GM23338 (cell line): ENCODE results near the gene RBPJ. TPM values are rescaled to one million over a fixed set of nuclear protein-coding genes. Genes with fewer than 3 reads are reported as not detected.

Experiments used
- ATAC-seq: fragments of 200-7000 bp; cut with Tn5 transposase; 3 replicates; pipeline ENCODE4 v1.9.1; 2020
- DNase-seq: peaks from one replicate; pipeline ENCODE4 v3.0.0-alpha.2; 2015; ENCODE audit warnings: low spot score
- H2AFZ ChIP-seq: fragments of 200-600 bp; sonication (generic); 2 replicates; pipeline ENCODE4 v1.8.0; 2016; ENCODE audit warnings: antibody characterized with exemption, mild to moderate bottlenecking, moderate library complexity
- H3F3A ChIP-seq: fragments of 200-600 bp; sonication (generic); replicated peaks from 2 replicates; pipeline ENCODE4 v1.8.0; 2017; ENCODE audit warnings: antibody characterized with exemption, mixed run types, low read depth
- H3K27ac ChIP-seq: fragments of 200-600 bp; sonication (generic); 2 replicates; pipeline ENCODE4 v1.6.1; 2016; ENCODE audit warnings: low read depth
- H3K27me3 ChIP-seq: fragments of 200-600 bp; sonication (generic); 2 replicates; pipeline ENCODE4 v1.8.0; 2016; ENCODE audit warnings: mild to moderate bottlenecking, mixed run types, moderate library complexity; ENCODE audit not compliant: insufficient read depth
- H3K36me3 ChIP-seq: fragments of 200-600 bp; sonication (generic); 2 replicates; pipeline ENCODE4 v1.8.0; 2016; ENCODE audit warnings: mild to moderate bottlenecking; ENCODE audit not compliant: insufficient read depth
- H3K4me1 ChIP-seq: fragments of 200-600 bp; sonication (generic); 2 replicates; pipeline ENCODE4 v1.8.0; 2016; ENCODE audit warnings: mild to moderate bottlenecking, moderate library complexity; ENCODE audit not compliant: insufficient read depth
- H3K4me2 ChIP-seq: fragments of 200-600 bp; sonication (generic); 2 replicates; pipeline ENCODE4 v1.7.1; 2017; ENCODE audit warnings: mixed run types
- H3K4me3 ChIP-seq: fragments of 200-600 bp; sonication (generic); 2 replicates; pipeline ENCODE4 v1.6.1; 2016; ENCODE audit warnings: mixed run types
- H3K79me2 ChIP-seq: fragments of 200-600 bp; sonication (generic); replicated peaks from 2 replicates; pipeline ENCODE4 v1.8.0; 2017; ENCODE audit warnings: mild to moderate bottlenecking; ENCODE audit not compliant: insufficient read depth
- H3K9me2 ChIP-seq: fragments of 200-600 bp; sonication (generic); 2 replicates; pipeline ENCODE4 v1.8.0; 2017; ENCODE audit not compliant: insufficient read depth
- H4K20me1 ChIP-seq: fragments of 200-600 bp; sonication (generic); replicated peaks from 2 replicates; pipeline ENCODE4 v1.8.0; 2017; ENCODE audit warnings: mild to moderate bottlenecking; ENCODE audit not compliant: insufficient read depth
- H3K27ac Mint-ChIP-seq: 2 replicates; pipeline ENCODE4 v1.8.0; 2020; ENCODE audit warnings: inconsistent platforms, mild to moderate bottlenecking, moderate library complexity, mixed read lengths
- H3K27me3 Mint-ChIP-seq: 3 replicates; pipeline ENCODE4 v1.8.0; 2022; ENCODE audit warnings: low read depth, mild to moderate bottlenecking, moderate library complexity, mixed read lengths, inconsistent platforms; ENCODE audit not compliant: insufficient read depth, poor library complexity
- H3K36me3 Mint-ChIP-seq: 3 replicates; pipeline ENCODE4 v1.8.0; 2021; ENCODE audit warnings: low read depth, mild to moderate bottlenecking, inconsistent platforms, moderate library complexity, mixed read lengths
- H3K4me1 Mint-ChIP-seq: 3 replicates; pipeline ENCODE4 v1.8.0; 2020; ENCODE audit warnings: mild to moderate bottlenecking, inconsistent platforms, mixed read lengths
- H3K4me3 Mint-ChIP-seq: 3 replicates; pipeline ENCODE4 v1.8.0; 2021; ENCODE audit warnings: moderate library complexity, mild to moderate bottlenecking, inconsistent platforms, mixed read lengths
- H3K9me3 Mint-ChIP-seq: 3 replicates; pipeline ENCODE4 v1.8.0; 2020; ENCODE audit warnings: moderate library complexity, mild to moderate bottlenecking, inconsistent platforms, mixed read lengths
- CTCF ChIP-seq, 2 experiments: fragments of 200-600 bp in 1 of 2; sonication (generic) in 1 of 2; conservative IDR thresholded peaks; 2 replicates each; pipeline versions ENCODE4 v1.5.1 to v1.6.1; 2016 to 2017; ENCODE audit warnings: antibody characterized with exemption in 2 of 2, low read depth in 2 of 2, mild to moderate bottlenecking in 2 of 2, moderate library complexity in 1 of 2
- EZH2phosphoT487 ChIP-seq: fragments of 200-600 bp; sonication (generic); IDR thresholded peaks from one replicate; pipeline ENCODE4 v1.8.1; 2018; ENCODE audit warnings: antibody characterized with exemption; ENCODE audit not compliant: unreplicated experiment
- JUNB ChIP-seq: IDR thresholded peaks from one replicate; pipeline ENCODE4 v1.6.1; 2016; ENCODE audit warnings: antibody characterized with exemption; ENCODE audit not compliant: unreplicated experiment
- NANOG ChIP-seq: IDR thresholded peaks from 2 replicates; pipeline ENCODE4 v1.6.1; 2016; ENCODE audit warnings: antibody characterized with exemption, borderline replicate concordance
- STAT1 ChIP-seq: IDR thresholded peaks from one replicate; pipeline ENCODE4 v1.6.1; 2016; ENCODE audit warnings: antibody characterized with exemption; ENCODE audit not compliant: unreplicated experiment
- ZNF114 ChIP-seq: fragments of 250-450 bp; sonication (Bioruptor Pico); IDR thresholded peaks from 2 replicates; pipeline ENCODE4 v1.5.0; 2020; ENCODE audit warnings: mild to moderate bottlenecking, moderate library complexity
- ZNF331 ChIP-seq: fragments of 250-450 bp; sonication (Bioruptor Pico); IDR thresholded peaks from 2 replicates; pipeline ENCODE4 v1.5.0; 2020; ENCODE audit warnings: low read depth, mild to moderate bottlenecking, moderate library complexity
- ZNF462 ChIP-seq: fragments of 250-450 bp; sonication (Bioruptor Pico); IDR thresholded peaks from 2 replicates; pipeline ENCODE4 v1.5.0; 2020; ENCODE audit warnings: mild to moderate bottlenecking, moderate library complexity
- polyA plus RNA-seq: library from polyadenylated mRNA; unstranded; fragments of >200 nt; fragmentation: Nextera tagmentation; extraction: Ambion mirVana; gene quantifications from 2 replicates; pipeline ENCODE4 v1.2.1, GENCODE V29; 2016
- total RNA-seq: library from RNA; depleted of rRNA; stranded (reverse); fragments of >200 nt; shearing (Covaris generic); gene quantifications from 2 replicates; pipeline ENCODE4 v1.2.3, GENCODE V29; 2014
- TF ChIP-seq, protein P1 (sequence below): IDR thresholded peaks from one replicate; pipeline ENCODE4 v1.6.1; 2018; ENCODE audit warnings: antibody characterized with exemption; ENCODE audit not compliant: unreplicated experiment

RBPJ gene
- total and polyA plus RNA-seq, 2 experiments from 2014 or later, result 212 to 457 TPM

- H3K4me2 ChIP-seq, result no peak overlapping the region
- DNase-seq (no peak), ATAC-seq (no peak)
- H3K4me1 Mint-ChIP-seq, result peaks cover 39% of the 10 kb centered on the region
- TF ChIP-seq ZNF462 (CRISPR knock-in tag) (no peak), JUNB (no peak), NANOG (no peak), ZNF331 (CRISPR knock-in tag) (no peak), ZNF114 (CRISPR knock-in tag) (no peak), EZH2phosphoT487 (no peak), CTCF (conservative IDR thresholded peaks at IDR 0.05; ENCODE audit: low read depth in 2 of 2) (no peak), STAT1 (no peak)
- TF ChIP-seq, protein P1, sequence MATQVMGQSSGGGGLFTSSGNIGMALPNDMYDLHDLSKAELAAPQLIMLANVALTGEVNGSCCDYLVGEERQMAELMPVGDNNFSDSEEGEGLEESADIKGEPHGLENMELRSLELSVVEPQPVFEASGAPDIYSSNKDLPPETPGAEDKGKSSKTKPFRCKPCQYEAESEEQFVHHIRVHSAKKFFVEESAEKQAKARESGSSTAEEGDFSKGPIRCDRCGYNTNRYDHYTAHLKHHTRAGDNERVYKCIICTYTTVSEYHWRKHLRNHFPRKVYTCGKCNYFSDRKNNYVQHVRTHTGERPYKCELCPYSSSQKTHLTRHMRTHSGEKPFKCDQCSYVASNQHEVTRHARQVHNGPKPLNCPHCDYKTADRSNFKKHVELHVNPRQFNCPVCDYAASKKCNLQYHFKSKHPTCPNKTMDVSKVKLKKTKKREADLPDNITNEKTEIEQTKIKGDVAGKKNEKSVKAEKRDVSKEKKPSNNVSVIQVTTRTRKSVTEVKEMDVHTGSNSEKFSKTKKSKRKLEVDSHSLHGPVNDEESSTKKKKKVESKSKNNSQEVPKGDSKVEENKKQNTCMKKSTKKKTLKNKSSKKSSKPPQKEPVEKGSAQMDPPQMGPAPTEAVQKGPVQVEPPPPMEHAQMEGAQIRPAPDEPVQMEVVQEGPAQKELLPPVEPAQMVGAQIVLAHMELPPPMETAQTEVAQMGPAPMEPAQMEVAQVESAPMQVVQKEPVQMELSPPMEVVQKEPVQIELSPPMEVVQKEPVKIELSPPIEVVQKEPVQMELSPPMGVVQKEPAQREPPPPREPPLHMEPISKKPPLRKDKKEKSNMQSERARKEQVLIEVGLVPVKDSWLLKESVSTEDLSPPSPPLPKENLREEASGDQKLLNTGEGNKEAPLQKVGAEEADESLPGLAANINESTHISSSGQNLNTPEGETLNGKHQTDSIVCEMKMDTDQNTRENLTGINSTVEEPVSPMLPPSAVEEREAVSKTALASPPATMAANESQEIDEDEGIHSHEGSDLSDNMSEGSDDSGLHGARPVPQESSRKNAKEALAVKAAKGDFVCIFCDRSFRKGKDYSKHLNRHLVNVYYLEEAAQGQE, result no peak
- H3K9me2 ChIP-seq, result no peaks in the 10 kb centered on the region
- H3K79me2 ChIP-seq, result peaks cover 100% of the 10 kb centered on the region
- H2AFZ ChIP-seq, result no peak overlapping the region
- no peaks in the 10 kb centered on the region for H3F3A ChIP-seq
- H3K27me3 Mint-ChIP-seq, result peaks cover 2% of the 10 kb centered on the region
- no peak overlapping the region for H3K4me3 ChIP-seq
- no peaks in the 10 kb centered on the region for H3K9me3 Mint-ChIP-seq
- H3K4me1 ChIP-seq, result peaks cover 47% of the 10 kb centered on the region
- H3K4me3 Mint-ChIP-seq, result no peak overlapping the region
- H3K36me3 Mint-ChIP-seq, result no peaks in the 10 kb centered on the region
- no peaks in the 10 kb centered on the region for H3K27me3 ChIP-seq
- peak overlapping the region; percentile 62; the same call in 1 of the 2 replicates for H3K27ac ChIP-seq
- peak overlapping the region; percentile 49 for H3K27ac Mint-ChIP-seq
- H3K36me3 ChIP-seq, result no peaks in the 10 kb centered on the region
- peaks cover 67% of the 10 kb centered on the region for H4K20me1 ChIP-seq
These were observed 48.3 kb downstream of the RBPJ start for GRCh38 chr4:26369132-26369531.
